Glomerular visceral epithelial cell (primary cell): Measurements from ENCODE around the gene NARS2.
"Not testable (repeated sequence)": the region's sequence is repeated elsewhere in the genome, so short reads cannot be mapped to it uniquely, and the experiment has no call there.

Source experiments
- DNase-seq: peaks from one replicate; pipeline ENCODE4 v3.0.0-alpha.2; 2016; ENCODE audit errors: extremely low spot score

Gene NARS2

DNA sequence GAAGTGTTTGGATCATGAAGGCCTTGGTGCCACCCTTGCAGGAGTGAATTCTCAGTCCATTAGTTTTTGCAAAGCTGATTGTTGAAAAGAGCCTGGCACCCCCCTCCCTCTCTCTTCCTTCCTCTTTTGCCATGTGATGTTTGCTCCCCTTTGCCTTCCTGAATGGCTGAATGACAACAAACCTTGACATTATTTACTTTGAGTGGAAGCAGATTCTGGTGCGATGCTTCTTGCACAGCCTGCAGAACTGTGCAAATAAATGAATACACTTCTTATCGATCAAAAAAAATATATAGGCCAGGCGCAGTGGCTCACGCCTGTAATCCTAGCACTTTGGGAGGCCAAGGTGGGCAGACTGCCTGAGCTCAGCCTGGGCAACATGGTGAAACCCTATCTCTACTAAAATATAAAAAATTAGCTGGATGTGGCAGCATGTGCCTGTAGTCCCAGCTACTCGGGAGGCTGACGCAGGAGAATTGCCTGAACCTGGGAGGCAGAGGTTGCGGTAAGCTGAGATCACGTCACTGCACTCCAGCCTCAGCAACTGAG is 2.0 kb upstream of the NARS2 start:
- DNase-seq, result no peak

DNA sequence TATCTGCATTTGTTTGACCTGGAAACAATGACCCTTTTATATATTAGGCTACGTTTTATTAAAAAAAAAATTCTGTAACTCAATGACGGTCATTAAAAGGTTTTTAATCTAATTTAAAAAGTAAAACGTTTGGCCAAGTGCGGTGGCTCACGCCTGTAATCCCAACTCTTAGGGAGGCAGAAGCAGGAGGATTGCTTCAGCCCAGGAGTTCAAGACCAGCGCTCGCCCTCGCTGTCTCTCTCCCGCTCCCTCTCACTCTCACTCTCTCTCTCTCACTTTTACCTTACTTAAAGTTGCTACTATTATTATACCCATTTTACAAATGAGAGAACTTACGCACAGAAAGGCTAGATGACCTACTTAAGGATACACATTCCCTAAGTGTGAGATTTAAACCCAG is 814 bp upstream of the NARS2 start:
- no peak for DNase-seq

DNA sequence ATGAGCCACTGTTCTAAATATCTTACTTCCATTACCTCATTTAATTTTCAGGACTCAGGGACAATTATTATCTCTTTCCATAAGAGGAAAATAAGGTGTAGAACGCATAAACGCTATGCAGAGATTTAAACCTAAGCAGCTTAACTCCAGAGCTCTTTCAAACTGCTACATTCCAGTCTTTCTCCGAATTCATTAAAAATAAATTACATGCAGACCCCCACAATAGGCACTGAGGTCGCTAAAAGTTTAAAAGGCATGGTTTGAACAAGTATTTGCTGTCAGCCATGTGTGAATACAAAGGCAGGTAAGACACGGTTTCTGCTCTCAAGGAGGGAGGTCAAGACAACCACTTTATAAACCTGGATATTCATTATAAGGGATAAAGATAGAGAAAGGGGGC is 983 bp downstream of the NARS2 start:
- no peak for DNase-seq

DNA sequence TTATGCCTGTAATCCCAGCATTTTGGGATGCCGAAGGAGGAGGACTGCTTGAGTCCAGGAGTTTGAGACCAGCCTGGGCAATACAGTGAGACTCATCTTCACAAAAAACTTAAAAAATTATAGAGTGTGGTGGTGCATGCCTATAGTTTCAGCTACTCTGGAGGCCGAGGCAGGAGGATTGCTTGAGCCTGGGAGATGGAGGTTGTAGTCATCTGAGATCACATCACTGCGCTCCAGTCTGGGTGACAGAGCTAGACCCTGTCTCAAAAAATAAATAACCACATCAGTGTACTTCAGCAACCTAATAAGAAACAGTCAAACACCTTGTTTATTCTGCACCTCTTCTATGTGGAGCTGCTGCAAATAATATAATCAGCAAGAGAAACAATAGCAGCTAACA is 1.4 kb downstream of the NARS2 start:
- no peak for DNase-seq

DNA sequence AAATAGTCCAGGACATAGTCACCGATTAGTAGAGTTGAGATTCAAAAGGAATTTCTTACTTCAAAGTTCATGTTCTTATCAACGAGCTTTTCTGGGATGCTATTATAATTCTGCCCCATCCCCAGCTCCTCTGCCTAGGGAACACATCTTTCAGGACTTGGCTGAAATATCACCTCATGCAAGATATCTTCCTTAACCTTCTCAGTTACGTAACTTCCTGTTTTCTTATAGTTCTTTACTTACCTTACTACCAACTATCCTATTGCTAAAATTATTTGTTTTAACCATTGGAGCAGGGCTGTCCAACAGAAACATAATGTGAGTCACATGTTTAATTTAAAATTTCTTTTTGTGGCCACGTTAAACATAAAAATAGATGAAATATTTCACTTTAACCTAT is 2.3 kb downstream of the NARS2 start:
- no peak for DNase-seq

DNA sequence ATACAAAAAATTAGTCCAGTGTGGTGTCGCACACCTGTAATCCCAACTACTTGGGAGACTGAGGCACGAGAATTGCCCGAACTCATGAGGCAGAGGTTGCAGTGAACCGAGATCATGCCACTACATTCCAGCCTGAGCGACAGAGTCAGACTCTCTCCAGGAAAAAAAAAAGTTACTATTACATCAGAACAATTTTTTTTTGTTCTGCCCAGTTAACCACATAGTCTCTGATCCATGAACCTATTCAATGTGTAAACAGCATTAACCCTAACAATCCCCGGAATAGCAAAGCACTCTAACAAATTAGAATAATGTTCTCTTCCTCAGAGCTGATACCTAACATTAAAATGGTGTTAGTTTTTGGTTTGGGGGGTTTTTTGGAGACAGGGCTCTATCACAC is 4.6 kb downstream of the NARS2 start:
- DNase-seq, result no peak

DNA sequence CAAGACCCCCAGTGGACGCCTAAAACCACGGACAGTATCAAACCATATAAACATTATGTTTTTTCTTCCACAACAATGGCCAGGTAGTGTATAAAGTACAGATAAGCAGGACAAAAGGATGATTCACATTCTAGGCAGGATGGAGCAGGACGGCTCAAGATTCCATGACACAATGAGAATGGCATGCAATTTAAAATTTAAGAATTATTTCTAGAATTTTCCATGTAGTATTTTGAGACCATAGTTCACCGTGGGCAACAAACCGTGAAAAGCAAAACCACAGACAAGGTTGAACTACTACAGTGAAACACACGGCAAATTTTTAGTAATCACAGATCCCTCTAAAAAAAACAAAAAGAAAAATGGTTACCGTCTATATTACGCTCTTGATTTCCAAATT is 7.5 kb downstream of the NARS2 start:
- DNase-seq, result peak; percentile 81

DNA sequence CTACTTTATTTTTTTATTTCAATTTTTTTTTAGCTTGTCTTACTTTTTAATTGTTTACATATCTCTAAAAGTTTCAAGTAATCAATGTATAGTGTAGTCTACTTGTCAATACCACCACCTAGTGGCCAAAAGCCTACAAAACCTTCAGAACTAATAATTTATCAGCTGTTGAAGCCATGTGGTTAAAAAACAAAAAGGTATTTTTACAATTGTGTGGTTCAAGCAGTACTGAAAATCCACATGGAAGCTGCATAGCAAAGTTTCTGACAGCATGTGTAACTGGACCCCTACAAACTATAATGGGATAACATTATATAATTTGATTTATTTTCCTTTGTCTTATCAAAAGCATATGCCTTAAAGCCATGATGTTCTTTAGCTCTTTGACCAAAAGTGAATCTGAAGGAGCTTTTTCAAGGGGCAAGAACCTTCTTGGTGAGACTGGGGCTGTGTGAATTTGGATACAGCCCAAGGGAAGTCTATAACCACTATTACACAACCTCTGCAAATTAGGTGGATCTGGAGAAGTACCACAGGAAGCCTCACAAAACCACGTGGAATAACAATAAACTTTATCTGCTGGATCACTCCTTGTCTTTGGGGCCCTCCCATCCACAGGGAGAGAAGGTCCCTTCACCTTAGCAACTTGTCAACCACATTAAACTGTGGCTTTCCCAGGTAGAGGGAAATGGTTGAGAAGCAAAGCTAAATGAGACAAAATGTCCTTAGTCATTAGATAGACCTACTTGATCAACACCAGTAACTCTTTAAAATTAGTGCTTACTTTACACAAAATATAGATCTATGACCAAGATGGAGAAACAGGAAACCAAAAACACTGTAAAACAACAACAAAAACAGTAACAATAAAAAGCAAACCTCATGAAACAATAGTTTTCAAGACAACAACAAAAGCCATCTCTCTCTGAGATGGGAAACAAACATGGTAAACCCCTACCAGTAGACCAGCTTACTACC is 9.9 kb downstream of the NARS2 start:
- peak; percentile 51 for DNase-seq

DNA sequence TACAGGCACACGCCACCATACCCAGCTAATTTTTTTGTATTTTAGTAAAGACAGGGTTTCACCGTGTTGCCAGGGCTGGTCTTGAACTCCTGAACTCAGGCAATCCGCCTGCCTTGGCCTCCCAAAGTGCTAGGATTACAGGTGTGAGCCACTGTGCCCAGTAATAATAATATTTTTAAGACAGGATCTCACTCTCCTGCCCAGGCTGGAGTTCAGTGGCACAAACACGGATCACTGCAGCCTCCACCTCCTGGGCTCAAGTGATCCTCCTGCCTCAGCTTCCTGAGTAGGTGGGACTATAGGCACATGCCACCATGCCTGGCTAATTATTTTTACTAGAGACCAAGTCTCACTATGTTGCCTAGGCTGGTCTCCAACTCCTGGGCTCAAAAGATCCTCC is 10.6 kb downstream of the NARS2 start:
- DNase-seq, result not testable (repeated sequence)

DNA sequence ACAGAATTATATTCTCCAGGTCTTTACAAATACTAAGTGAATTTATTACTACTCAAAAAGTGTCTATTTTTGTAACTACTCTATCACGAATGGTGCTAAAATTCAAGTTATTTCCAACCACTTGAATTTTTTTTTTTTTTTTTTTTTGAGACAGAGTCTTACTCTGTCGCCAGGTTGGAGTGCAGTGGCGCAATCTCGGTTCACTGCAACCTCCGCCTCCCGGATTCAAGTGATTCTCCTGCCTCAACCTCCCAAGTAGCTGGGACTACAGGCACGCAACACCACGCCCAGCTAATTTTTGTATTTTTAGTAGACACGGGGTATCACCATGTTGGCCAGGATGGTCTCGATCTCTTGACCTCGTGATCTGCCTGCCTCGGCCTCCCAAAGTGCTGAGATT is 11.6 kb downstream of the NARS2 start:
- not testable (repeated sequence) for DNase-seq

DNA sequence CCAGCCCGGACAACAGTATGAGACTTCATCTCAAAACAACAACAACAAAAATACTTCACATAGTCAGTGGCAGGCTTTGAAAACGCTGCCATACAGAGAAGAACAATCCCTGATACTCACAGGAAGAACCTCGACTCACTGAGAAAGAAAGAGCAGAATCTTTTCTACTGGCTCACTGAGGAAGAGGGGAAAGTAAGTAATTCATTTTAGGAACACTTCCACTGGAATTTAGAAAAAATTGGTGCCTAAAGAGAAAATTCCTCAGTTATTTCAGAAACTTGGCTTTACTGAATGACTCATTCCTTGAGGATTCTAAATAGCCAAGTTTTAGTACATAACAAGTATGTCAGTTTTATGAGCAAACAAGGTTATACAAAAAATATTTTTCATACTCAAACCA is 12.3 kb downstream of the NARS2 start:
- DNase-seq, result peak; percentile 27

DNA sequence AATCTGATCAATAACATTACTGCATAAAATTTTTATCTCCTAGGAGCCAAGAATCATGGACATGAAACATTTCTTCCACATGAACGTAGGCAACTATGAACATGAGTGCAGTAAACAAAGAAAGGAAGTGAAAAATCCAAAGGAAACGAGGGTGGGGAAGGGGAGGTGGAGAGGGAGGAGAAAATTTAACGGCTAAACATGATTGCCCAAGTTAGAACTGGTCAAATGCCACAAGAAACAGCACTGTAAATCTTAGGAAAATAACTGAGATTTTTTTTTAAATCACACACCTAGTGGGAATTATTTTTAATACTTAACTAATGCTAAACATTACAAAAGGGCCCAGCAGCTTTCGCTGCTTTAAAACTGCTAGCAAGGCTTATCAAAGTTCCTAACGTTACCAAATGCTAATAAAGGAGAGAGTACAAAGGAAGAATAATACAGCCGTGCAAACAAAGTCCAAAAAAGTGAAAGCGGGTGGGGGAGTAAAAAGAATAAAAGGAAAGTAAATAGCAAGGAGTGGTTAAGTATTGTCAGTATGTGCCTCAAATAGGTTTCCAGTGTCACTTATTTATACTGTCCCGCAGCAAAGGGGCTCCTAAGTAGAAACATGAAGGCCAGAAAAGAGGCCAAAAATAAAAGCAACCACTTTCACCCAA is 13.7 kb downstream of the NARS2 start:
- DNase-seq, result no peak

DNA sequence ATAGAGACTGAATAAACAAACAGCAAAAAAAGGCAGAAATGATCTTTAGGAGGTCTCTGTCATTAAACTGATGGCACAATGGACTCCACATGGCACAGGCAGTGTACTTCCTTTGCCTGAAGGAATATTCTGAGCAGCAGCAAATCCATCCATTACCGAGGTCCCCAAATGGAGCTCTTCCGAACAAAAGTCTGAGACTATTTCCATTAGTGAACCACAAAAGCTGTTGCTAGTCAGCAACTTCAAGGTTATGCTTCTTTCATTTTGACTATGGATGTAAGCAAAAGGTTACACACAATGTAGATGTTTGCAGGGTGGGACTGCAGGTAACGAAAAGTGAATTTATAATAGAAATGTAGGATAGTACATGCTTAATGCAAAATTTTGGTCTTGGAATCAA is 14.5 kb downstream of the NARS2 start:
- DNase-seq, result no peak

DNA sequence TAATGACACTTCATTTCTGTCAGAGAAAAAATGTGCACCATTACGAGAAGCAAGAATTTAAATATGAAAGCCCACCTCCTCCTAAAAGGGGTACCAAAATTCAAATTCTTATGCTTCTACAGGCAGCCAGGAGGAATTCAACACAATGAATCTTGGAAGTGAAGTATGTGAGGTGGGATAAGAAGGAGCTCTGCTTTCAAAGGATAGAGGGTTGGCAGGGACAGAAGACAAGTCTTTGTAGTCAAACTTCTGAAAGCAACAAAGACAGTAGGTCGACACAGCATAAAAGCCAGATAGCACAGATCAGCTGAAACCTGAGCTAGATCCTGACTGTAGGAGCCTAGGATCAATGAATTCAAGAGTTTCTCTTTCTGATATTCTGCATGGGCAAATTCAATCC is 17.4 kb downstream of the NARS2 start:
- DNase-seq, result no peak

DNA sequence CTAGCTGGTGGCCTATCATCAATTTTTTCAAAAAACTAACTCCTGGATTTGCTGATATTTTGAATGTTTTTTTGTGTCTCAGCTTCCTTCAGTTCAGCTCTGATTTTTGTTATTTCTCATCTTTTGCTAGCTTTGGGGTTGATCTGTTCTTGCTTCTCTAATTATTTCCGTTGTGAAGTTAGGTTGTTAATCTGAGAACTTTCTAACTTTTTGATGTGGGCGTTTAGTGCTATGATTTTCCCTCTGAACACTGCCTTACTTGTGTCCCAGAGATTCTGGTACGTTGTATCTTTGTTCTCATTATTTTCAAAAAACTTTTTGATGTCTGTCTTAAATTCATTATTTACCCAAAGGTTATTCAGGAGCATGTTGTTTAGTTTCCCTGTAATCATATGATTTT is 19.1 kb downstream of the NARS2 start:
- no peak for DNase-seq

DNA sequence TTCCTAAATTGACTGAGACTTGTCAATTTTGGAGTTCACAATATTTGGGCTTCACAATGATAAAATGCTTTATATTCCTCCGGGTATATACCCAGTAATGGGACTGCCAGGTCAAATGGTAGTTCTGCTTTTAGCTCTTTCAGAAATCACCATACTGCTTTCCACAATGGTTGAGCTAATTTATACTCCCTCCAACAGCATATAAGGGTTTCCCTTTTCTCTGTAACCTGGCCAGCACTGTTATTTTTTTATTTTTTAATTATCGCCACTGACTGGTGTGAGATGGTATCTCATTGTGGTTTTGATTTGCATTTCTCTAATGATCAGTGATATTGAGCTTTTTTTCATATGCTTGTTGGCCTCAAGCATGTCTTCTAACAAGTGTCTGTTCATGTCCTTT is 21.8 kb downstream of the NARS2 start:
- no peak for DNase-seq

DNA sequence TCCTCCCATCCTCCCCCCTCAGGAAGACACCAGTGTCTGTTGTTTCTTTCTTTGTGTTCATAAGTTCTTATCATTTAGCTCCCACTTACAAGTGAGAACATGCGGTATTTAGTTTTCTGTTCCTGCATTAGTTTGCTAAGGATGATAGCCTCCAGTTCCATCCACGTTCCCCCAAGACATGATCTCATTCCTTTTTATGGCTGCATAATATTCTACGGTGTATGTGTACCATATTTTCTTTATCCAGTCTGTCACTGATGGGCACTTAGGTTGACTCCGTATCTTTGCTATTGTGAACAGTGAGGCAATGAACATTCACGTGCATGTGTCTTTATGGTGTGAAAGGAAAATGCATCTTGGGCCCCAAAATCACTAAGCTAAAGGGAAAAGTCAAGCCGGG is 22.5 kb downstream of the NARS2 start:
- not testable (repeated sequence) for DNase-seq

DNA sequence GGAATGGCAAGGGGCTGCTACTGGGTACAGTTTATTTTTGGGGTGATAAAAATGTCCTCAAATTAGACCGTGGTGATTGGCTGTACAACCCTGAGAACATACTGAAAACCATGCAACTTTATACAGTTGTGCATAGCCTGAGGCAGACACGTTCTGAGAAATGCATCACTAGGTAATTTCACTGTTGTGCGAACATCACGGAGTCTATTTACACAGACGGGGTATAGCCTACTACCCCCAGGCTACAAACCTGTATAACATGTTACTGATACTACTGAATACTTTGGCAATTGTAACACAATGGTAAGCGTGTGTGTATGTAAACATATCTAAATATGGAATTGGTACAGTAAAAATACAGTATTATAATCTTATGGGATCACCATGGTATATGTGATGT is 23.6 kb downstream of the NARS2 start:
- DNase-seq, result no peak

DNA sequence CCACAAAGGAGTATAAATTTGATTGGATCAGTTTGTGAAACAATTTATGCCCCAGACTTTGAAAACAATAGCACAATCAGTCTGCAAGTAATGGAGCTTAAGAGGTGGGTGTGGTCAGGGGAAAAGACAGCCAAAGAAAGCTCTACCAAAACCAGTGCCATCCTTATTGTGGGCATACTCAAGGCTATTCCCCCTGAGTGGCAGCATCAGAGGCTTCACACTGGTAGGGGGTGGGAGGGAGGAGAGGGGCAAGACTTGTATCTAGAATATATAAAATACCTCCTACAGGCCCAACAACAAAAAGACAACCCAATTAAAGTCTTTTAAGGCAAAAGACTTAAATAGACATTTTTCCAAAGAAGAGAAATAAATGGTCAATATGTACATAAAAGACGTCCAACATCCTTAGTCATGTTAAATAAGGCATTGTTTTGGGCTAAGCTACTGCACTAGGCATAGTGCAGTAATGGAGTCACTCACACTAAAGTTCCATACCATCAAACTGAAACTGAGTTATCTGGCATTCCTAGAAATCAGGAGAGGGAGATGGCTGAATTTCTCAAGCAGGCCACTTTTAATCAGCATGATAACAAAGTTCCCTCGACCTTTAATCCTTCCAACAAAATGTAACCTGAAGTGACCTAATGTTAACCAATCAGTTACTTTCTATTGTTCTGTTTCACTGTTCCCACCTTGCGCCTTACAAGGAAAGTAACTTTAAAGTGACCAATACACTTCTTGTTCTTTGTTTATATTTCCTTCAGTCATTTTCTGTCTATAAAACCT is 24.8 kb downstream of the NARS2 start:
- DNase-seq, result no peak

DNA sequence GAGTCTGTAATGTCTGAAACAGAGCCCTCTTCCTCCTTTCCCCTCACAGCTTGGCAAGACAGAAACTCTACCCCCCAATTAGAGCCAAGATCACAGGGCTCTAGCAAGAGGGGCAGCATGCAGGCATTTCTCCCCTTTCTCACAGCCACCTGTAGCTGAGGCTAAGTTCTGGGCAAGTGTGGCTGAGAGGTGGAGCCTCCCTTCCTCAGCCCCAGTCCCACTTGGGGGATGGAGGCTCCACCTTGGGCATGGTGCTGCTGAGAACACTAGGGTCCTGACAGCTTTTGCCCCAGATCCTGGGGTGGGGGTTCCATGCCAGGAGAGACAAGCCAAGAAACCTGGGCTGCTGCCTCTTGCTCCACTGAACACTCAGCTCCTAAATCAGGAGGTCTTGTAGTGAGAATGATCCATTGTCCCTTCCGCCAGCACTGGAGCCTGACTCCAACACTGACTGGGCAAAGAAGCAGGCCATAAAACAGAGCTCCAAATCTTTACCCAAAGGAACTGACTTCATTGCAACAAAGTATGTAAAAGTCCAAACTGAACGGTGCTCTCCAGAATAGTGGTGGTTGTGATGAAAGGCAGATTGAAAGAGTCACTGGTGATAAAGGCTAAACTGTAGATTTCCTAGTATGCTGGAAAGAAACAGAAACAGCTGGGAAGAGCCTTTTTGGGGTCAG is 25.6 kb downstream of the NARS2 start:
- DNase-seq, result no peak

DNA sequence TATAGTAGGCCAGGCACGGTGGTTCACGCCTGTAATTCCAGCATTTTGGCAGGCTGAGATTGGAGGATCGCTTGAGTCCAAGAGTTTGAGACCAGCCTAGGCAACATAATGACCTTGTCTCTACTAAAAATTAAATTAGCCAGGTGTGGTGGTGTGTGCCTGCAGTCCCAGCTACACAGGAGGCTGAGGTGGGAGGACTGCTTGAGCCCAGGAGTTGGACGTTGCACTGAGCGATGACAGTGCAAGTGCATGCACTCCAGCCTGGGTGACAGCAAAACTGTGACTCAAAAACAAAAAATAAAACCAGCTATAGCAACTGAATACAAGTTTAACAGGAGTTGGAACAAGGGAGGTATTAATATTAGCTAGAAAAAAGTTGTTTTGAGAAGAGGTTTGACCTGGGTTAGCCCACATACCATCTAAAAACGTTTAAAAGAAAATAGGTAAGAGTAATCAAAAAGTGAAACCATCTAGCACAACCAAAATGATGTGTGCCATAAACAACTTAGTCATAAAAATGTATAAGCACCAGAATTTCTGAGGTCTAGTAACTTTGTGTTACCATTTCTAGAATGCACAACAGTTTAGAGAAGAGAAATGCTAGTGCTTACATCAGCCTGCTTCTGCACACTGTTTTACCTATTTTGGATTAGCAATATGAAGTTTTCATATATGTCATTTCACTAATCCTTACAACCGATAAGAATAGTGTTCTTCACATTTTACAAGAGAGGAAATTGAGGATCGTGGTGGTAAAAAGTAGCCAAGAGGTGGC is 26.5 kb downstream of the NARS2 start:
- no peak for DNase-seq
